Measurements from ENCODE around the gene PAWR.

The PAWR gene

GRCh38 chr12:79676579-79676978 is 14.2 kb downstream of the PAWR start:
- H3K9ac ChIP-seq (ENCODE audit: low read depth, low read length), result no peak overlapping the region
- H3K36me3 ChIP-seq (ENCODE audit: insufficient read depth, low read length), result no peaks in the 10 kb centered on the region
- H3K9me3 ChIP-seq (ENCODE audit: control insufficient read depth, insufficient read depth, low read length), result no peaks in the 10 kb centered on the region
- peaks cover 33% of the 10 kb centered on the region for H3K4me1 ChIP-seq (ENCODE audit: insufficient read depth, low read length)

DNA sequence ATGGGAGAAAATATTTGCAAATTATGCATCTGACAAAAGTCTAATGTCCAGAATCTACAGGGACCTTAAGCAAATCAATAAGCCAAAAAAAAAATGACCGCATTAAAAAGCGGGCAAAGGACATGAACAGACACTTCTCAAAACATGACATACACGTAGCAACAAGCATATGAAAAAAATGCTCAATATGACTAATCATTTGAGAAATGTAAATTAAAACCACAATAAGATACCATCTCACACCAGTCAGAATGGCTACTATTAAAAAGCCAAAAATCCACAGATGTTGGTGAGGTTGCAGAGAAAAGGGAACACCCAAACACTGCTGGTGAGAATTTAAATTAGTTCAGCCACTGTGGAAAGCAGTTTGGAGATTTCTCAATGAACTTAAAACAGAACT is 16.1 kb downstream of the PAWR start:
- H3K9me3 ChIP-seq (ENCODE audit: control insufficient read depth, insufficient read depth, low read length), result no peaks in the 10 kb centered on the region
- H3K36me3 ChIP-seq (ENCODE audit: insufficient read depth, low read length), result no peaks in the 10 kb centered on the region
- H3K9ac ChIP-seq (ENCODE audit: low read depth, low read length), result no peak overlapping the region
- H3K4me1 ChIP-seq (ENCODE audit: insufficient read depth, low read length), result peaks cover 21% of the 10 kb centered on the region

- no peak overlapping the region for H3K9ac ChIP-seq (ENCODE audit: low read depth, low read length)
- H3K9me3 ChIP-seq (ENCODE audit: control insufficient read depth, insufficient read depth, low read length), result no peaks in the 10 kb centered on the region
- peaks cover 13% of the 10 kb centered on the region for H3K4me1 ChIP-seq (ENCODE audit: insufficient read depth, low read length)
- H3K36me3 ChIP-seq (ENCODE audit: insufficient read depth, low read length), result no peaks in the 10 kb centered on the region
Measured at GRCh38 chr12:79673354-79673753, 17.4 kb downstream of the PAWR start.

GRCh38 chr12:79668113-79668512 is 22.7 kb downstream of the PAWR start:
- H3K9ac ChIP-seq (ENCODE audit: low read depth, low read length), result no peak overlapping the region
- H3K4me1 ChIP-seq (ENCODE audit: insufficient read depth, low read length), result peaks cover 8% of the 10 kb centered on the region
- no peaks in the 10 kb centered on the region for H3K9me3 ChIP-seq (ENCODE audit: control insufficient read depth, insufficient read depth, low read length)
- no peaks in the 10 kb centered on the region; the same call in 1 of the 2 replicates for H3K36me3 ChIP-seq (ENCODE audit: insufficient read depth, low read length)

DNA sequence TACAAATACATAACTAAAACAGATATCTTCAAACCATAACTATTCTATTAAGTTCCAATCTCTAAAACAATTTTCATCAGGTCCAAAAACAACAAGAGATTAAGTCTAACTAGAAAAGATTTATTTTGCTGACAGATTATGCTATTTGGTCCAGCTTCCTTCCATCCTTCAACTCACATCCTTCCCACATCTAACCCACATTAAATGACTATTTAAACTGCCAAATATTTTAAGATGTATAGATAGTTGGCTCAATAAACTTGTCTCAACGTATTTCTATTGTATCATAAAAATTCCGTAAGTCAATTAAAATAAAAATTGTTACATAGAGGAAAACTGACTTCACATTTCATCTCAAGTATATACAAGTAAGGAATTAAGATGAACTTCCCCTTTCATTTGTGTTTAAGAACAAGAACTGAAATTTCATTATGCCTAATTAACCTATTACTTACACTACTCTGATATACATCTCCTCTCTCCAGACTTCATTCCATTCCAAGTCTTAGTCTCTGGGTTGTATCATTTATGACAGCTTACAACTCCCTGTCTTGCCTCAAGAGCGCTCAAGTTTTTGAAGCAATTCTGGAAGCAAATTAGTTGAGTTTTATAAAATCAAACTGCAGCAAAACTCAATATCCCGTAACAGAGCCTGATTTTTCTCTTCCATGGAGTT is 25.4 kb downstream of the PAWR start:
- Histone ChIP-seq H3K9me3 (ENCODE audit: control insufficient read depth, insufficient read depth, low read length) (no peaks in the 10 kb centered on the region), H3K36me3 (ENCODE audit: insufficient read depth, low read length) (no peaks in the 10 kb centered on the region; the same call in 1 of the 2 replicates), H3K9ac (ENCODE audit: low read depth, low read length) (no peak overlapping the region), H3K4me1 (ENCODE audit: insufficient read depth, low read length) (no peaks in the 10 kb centered on the region)

DNA sequence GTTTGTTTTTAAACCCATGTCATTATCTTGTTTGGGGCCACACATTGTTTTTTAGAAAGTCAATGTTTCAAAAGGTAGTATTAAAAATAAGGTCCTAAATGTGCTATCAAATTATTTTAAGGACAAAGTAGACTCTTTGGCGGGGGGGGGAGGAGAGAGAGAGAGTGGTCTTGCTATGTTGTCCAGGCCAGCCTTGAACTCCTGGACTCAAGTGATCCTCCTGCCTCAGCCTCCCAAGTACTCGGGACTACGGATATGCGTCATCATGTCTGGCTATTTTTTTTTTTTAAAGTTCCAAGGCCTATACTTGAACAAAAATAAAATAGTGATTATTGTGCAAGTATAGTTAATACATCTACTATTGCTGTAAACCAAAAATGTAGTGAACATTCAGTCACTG is 26.2 kb downstream of the PAWR start:
- Histone ChIP-seq H3K9ac (ENCODE audit: low read depth, low read length) (no peak overlapping the region), H3K9me3 (ENCODE audit: control insufficient read depth, insufficient read depth, low read length) (no peaks in the 10 kb centered on the region), H3K36me3 (ENCODE audit: insufficient read depth, low read length) (no peaks in the 10 kb centered on the region; the same call in 1 of the 2 replicates), H3K4me1 (ENCODE audit: insufficient read depth, low read length) (no peaks in the 10 kb centered on the region)

DNA sequence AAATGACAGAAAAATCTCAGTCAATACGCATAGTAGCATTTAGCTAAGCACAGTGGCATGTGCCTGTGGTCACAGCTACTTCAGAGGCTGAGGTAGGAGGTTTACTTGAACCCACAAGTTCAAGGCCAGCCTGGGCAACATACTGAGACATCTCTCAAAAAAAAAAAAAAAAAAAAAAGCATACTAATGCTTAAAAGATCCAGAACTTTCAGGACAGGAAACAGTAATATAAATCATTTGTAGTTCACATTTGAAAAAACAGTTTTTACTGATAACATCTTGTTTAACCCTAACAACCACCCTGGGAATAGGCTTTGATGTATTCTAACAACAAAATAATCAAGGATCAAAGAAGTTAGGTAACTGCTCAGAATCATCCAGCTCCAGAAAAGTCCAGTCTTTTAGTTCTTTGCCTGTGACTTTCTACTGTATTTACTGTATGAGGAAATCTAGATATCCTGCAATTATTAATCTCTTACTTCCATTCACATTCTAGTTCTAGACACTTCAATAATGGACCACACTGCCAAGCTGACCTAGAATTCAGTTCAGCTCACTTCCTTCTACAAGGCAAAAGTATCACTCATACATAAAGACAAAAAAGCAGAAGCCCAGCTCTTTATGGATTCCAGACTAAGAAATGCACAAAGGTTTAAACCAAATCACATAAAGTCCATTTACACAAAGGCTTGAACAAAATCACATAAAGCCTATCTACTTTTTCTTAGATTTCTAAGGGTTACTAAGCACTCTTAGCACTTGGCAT is 28.5 kb downstream of the PAWR start:
- Histone ChIP-seq H3K4me1 (ENCODE audit: insufficient read depth, low read length) (no peaks in the 10 kb centered on the region), H3K36me3 (ENCODE audit: insufficient read depth, low read length) (no peaks in the 10 kb centered on the region; the same call in none of the 2 replicates), H3K9me3 (ENCODE audit: control insufficient read depth, insufficient read depth, low read length) (peaks cover 3% of the 10 kb centered on the region), H3K9ac (ENCODE audit: low read depth, low read length) (no peak overlapping the region)

- no peak overlapping the region for H3K9ac ChIP-seq (ENCODE audit: low read depth, low read length)
- peaks cover 3% of the 10 kb centered on the region for H3K9me3 ChIP-seq (ENCODE audit: control insufficient read depth, insufficient read depth, low read length)
- peaks cover 4% of the 10 kb centered on the region for H3K36me3 ChIP-seq (ENCODE audit: insufficient read depth, low read length)
- H3K4me1 ChIP-seq (ENCODE audit: insufficient read depth, low read length), result no peaks in the 10 kb centered on the region
Measured at GRCh38 chr12:79661629-79662028, 29.1 kb downstream of the PAWR start.

DNA sequence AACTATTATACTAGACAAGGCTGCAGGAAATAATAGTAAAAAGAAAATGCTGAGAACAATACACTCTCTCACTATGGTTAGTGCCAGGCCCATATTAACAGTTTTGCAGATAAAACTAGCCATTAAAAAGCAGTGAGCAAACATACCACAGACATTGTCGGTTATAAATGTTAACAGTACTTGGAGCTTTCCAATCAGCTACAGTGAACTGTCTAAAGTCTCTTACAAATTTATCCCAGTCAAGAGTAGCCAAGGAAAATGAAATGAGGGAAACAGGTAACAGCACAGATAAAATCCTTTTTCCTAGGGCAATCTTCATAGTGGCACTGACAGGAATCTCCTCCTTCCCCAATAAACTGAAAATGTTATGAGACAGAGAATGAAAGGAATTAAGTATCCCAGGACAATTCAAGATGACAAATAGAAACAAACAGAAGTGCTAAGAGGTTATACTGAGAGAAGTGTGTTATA is 30.8 kb downstream of the PAWR start:
- Histone ChIP-seq H3K9me3 (ENCODE audit: control insufficient read depth, insufficient read depth, low read length) (peaks cover 3% of the 10 kb centered on the region), H3K36me3 (ENCODE audit: insufficient read depth, low read length) (peaks cover 4% of the 10 kb centered on the region), H3K4me1 (ENCODE audit: insufficient read depth, low read length) (peaks cover 3% of the 10 kb centered on the region; the same call in 1 of the 2 replicates), H3K9ac (ENCODE audit: low read depth, low read length) (no peak overlapping the region)

DNA sequence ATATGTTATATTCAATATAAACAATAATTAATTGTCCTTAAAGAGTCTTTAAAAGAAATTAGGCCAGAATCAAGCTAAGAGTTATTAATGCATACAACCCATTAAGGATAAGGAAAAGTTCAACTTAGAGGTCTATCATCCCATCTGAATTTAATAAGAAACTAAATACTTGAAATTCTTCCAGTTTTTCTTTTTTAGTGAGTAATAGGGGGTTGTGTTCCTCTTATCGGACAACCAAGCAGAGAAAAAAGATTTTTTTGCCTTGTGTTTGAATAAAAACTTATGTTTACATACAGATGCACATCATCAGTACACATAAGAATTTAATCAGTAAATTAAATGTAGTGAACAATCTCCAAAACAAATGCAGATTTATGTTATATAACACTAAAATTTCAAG is 32.5 kb downstream of the PAWR start:
- H3K9me3 ChIP-seq (ENCODE audit: control insufficient read depth, insufficient read depth, low read length), result peaks cover 3% of the 10 kb centered on the region
- H3K9ac ChIP-seq (ENCODE audit: low read depth, low read length), result no peak overlapping the region
- H3K4me1 ChIP-seq (ENCODE audit: insufficient read depth, low read length), result peaks cover 3% of the 10 kb centered on the region; the same call in 1 of the 2 replicates
- peaks cover 4% of the 10 kb centered on the region for H3K36me3 ChIP-seq (ENCODE audit: insufficient read depth, low read length)

DNA sequence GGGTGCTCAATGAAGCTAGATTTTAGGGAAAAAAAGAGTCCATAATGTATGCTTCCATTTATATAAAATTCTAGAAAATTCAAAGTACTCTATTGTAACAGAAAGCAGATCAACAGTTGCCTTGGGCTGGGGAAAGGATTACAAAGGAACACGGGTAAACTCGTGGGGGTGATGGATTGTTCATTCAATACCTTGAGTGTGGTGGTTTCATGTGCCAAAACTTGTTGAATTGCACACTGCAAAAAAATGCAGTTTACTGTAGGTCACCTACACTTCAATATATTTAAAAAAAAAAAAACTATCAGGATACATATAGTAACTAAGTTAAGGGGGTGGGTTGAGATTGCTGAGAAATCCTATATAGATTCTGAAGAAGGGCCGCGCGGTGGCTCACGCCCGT is 33.6 kb downstream of the PAWR start:
- H3K4me1 ChIP-seq (ENCODE audit: insufficient read depth, low read length), result peaks cover 3% of the 10 kb centered on the region; the same call in 1 of the 2 replicates
- H3K9me3 ChIP-seq (ENCODE audit: control insufficient read depth, insufficient read depth, low read length), result peaks cover 3% of the 10 kb centered on the region
- no peak overlapping the region for H3K9ac ChIP-seq (ENCODE audit: low read depth, low read length)
- H3K36me3 ChIP-seq (ENCODE audit: insufficient read depth, low read length), result peaks cover 4% of the 10 kb centered on the region

GRCh38 chr12:79655036-79655435 is 35.7 kb downstream of the PAWR start:
- Histone ChIP-seq H3K36me3 (ENCODE audit: insufficient read depth, low read length) (peaks cover 4% of the 10 kb centered on the region), H3K4me1 (ENCODE audit: insufficient read depth, low read length) (peaks cover 3% of the 10 kb centered on the region; the same call in 1 of the 2 replicates), H3K9ac (ENCODE audit: low read depth, low read length) (no peak overlapping the region), H3K9me3 (ENCODE audit: control insufficient read depth, insufficient read depth, low read length) (peaks cover 3% of the 10 kb centered on the region)

DNA sequence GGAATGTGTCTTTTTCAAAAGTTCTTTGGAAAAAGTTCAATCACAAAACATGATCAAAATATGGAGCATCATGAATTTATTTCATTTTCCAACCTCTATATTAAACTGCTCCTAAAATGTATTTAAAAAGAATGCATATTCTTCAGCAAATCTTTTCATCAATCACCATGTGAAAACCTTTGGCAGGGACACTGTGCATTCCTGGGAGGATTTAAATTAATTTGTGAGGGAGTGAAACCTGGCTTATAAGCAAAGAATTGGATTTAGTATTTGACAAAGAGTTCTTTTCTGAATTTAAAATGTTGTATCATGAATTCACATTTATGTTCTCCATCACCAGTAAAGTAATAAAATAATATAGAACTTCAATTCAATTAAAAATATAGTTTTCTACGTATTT is 38.2 kb downstream of the PAWR start:
- Histone ChIP-seq H3K4me1 (ENCODE audit: insufficient read depth, low read length) (peaks cover 3% of the 10 kb centered on the region; the same call in 1 of the 2 replicates), H3K36me3 (ENCODE audit: insufficient read depth, low read length) (peaks cover 4% of the 10 kb centered on the region; the same call in 1 of the 2 replicates), H3K9ac (ENCODE audit: low read depth, low read length) (no peak overlapping the region), H3K9me3 (ENCODE audit: control insufficient read depth, insufficient read depth, low read length) (no peaks in the 10 kb centered on the region)

- Histone ChIP-seq H3K36me3 (ENCODE audit: insufficient read depth, low read length) (no peaks in the 10 kb centered on the region), H3K9me3 (ENCODE audit: control insufficient read depth, insufficient read depth, low read length) (no peaks in the 10 kb centered on the region), H3K4me1 (ENCODE audit: insufficient read depth, low read length) (peaks cover 10% of the 10 kb centered on the region; the same call in 1 of the 2 replicates), H3K9ac (ENCODE audit: low read depth, low read length) (no peak overlapping the region)
Measured at GRCh38 chr12:79650440-79650839, 40.3 kb downstream of the PAWR start.

DNA sequence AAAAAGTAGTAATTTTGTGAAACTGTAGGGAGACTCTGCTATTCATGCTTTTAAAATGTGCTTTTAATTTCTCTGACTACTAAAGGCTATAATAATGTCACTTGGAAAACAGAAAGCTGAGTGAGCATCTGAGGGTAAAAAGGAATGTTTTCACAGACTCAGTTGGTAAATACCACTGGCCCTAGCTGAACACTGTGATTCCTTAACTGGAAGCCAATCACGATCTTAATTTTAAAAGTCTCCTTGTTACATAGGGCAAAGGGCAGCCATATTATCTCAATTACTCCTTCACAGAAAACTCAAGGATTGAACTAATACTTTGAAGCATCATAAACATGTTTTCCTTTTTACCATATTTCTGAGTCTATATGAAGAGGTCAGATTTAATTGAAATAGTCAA is 41.9 kb downstream of the PAWR start:
- no peaks in the 10 kb centered on the region for H3K36me3 ChIP-seq (ENCODE audit: insufficient read depth, low read length)
- H3K9me3 ChIP-seq (ENCODE audit: control insufficient read depth, insufficient read depth, low read length), result no peaks in the 10 kb centered on the region
- peaks cover 21% of the 10 kb centered on the region for H3K4me1 ChIP-seq (ENCODE audit: insufficient read depth, low read length)
- no peak overlapping the region for H3K9ac ChIP-seq (ENCODE audit: low read depth, low read length)

Measured in ES-I3 (cell line).